Liver (tissue), 9 donors: ENCODE results near the gene PARVB. TPM values are rescaled to one million over a fixed set of nuclear protein-coding genes. Genes with fewer than 3 reads are reported as not detected.

ENCODE experiments used
- DNase-seq: peaks from one replicate; pipeline ENCODE4 v3.0.0-alpha.2; 2017; ENCODE audit warnings: low spot score
- H3K27ac ChIP-seq, 2 donors: one replicate each; pipeline ENCODE4 v1.7.0; 2013; ENCODE audit warnings: inconsistent platforms in 2 of 2, low read length in 2 of 2, control low read depth in 1 of 2, low read depth in 1 of 2, mild to moderate bottlenecking in 1 of 2
- H3K27me3 ChIP-seq, 4 donors: one replicate each; pipeline versions ENCODE4 v1.6.1 to v1.7.0; 2013; ENCODE audit warnings: low read length in 3 of 4, inconsistent platforms in 1 of 4, mild to moderate bottlenecking in 1 of 4, moderate library complexity in 1 of 4; ENCODE audit not compliant: control insufficient read depth in 4 of 4, insufficient read depth in 4 of 4
- H3K36me3 ChIP-seq, 4 donors: one replicate each; pipeline versions ENCODE4 v1.6.1 to v1.7.0; 2013; ENCODE audit warnings: low read length in 3 of 4, mild to moderate bottlenecking in 3 of 4, low read depth in 1 of 4, moderate library complexity in 1 of 4; ENCODE audit not compliant: control insufficient read depth in 4 of 4, insufficient read depth in 3 of 4
- H3K4me1 ChIP-seq, 4 donors: one replicate each; pipeline versions ENCODE4 v1.6.1 to v1.7.0; 2013; ENCODE audit warnings: low read length in 3 of 4, mild to moderate bottlenecking in 3 of 4, moderate library complexity in 1 of 4; ENCODE audit not compliant: control insufficient read depth in 4 of 4, insufficient read depth in 4 of 4
- H3K4me3 ChIP-seq, 3 donors: one replicate each; pipeline versions ENCODE4 v1.6.1 to v1.7.0; 2013; ENCODE audit warnings: low read length in 3 of 3, control low read depth in 1 of 3, low read depth in 1 of 3, mild to moderate bottlenecking in 1 of 3
- H3K9ac ChIP-seq, 2 donors: one replicate each; pipeline ENCODE4 v1.7.0; 2013; ENCODE audit warnings: low read length in 2 of 2, mild to moderate bottlenecking in 2 of 2, moderate library complexity in 2 of 2, control low read depth in 1 of 2, low read depth in 1 of 2
- H3K9me3 ChIP-seq, 4 donors: one replicate each; pipeline versions ENCODE4 v1.6.1 to v1.7.0; 2013; ENCODE audit warnings: low read length in 3 of 4; ENCODE audit not compliant: control insufficient read depth in 4 of 4
- ATF3 ChIP-seq: IDR thresholded peaks from 2 replicates; pipeline ENCODE4 v1.6.1; 2016; ENCODE audit warnings: antibody characterized with exemption
- CTCF ChIP-seq: fragments of 150-350 bp; IDR thresholded peaks from 2 replicates; pipeline ENCODE4 v1.5.1; 2017; ENCODE audit warnings: improper control_type of control experiment, low read depth, low read length; ENCODE audit not compliant: missing input control
- EGR1 ChIP-seq, 2 donors: IDR thresholded peaks; 2 replicates each; pipeline ENCODE4 v1.6.1; 2016 to 2018; ENCODE audit warnings: antibody characterized with exemption in 2 of 2, low read depth in 2 of 2
- FOXA1 ChIP-seq: IDR thresholded peaks from 2 replicates; pipeline ENCODE4 v1.6.1; 2016; ENCODE audit warnings: antibody characterized with exemption
- FOXA2 ChIP-seq: IDR thresholded peaks from 2 replicates; pipeline ENCODE4 v1.6.1; 2016; ENCODE audit warnings: antibody characterized with exemption
- GABPA ChIP-seq, 2 donors: IDR thresholded peaks in 1 of 2; conservative IDR thresholded peaks in 1 of 2; 2 replicates each; pipeline ENCODE4 v1.6.1; 2016; ENCODE audit warnings: antibody characterized with exemption in 2 of 2, mild to moderate bottlenecking in 1 of 2, moderate library complexity in 1 of 2
- HNF4A ChIP-seq, 2 donors: conservative IDR thresholded peaks; 2 replicates each; pipeline ENCODE4 v1.6.1; 2016; ENCODE audit warnings: antibody characterized with exemption in 2 of 2, mild to moderate bottlenecking in 2 of 2
- HNF4G ChIP-seq: IDR thresholded peaks from 2 replicates; pipeline ENCODE4 v1.6.1; 2016; ENCODE audit warnings: antibody characterized with exemption
- JUND ChIP-seq, 2 donors: IDR thresholded peaks; 2 replicates each; pipeline ENCODE4 v1.6.1; 2016; ENCODE audit warnings: antibody characterized with exemption in 2 of 2
- MAX ChIP-seq: IDR thresholded peaks from 2 replicates; pipeline ENCODE4 v1.6.1; 2016; ENCODE audit warnings: antibody characterized with exemption
- NR2F2 ChIP-seq: IDR thresholded peaks from 2 replicates; pipeline ENCODE4 v1.6.1; 2016; ENCODE audit warnings: antibody characterized with exemption
- RAD21 ChIP-seq, 2 donors: IDR thresholded peaks; 2 replicates each; pipeline ENCODE4 v1.6.1; 2016; ENCODE audit warnings: antibody characterized with exemption in 2 of 2, mild to moderate bottlenecking in 2 of 2
- REST ChIP-seq: IDR thresholded peaks from 2 replicates; pipeline ENCODE4 v1.6.1; 2016; ENCODE audit warnings: antibody characterized with exemption, mild to moderate bottlenecking
- RXRA ChIP-seq, 2 donors: IDR thresholded peaks; 2 replicates each; pipeline ENCODE4 v1.6.1; 2017 to 2018; ENCODE audit warnings: antibody characterized with exemption in 2 of 2, mild to moderate bottlenecking in 1 of 2
- SP1 ChIP-seq: IDR thresholded peaks from 2 replicates; pipeline ENCODE4 v1.6.1; 2018; ENCODE audit warnings: antibody characterized with exemption, mild to moderate bottlenecking
- TAF1 ChIP-seq: conservative IDR thresholded peaks from 2 replicates; pipeline ENCODE4 v1.6.1; 2016; ENCODE audit warnings: antibody characterized with exemption, mild to moderate bottlenecking
- YY1 ChIP-seq: IDR thresholded peaks from 2 replicates; pipeline ENCODE4 v1.6.1; 2016; ENCODE audit warnings: antibody characterized with exemption, mild to moderate bottlenecking
- ZBTB33 ChIP-seq: IDR thresholded peaks from 2 replicates; pipeline ENCODE4 v1.6.1; 2016; ENCODE audit warnings: antibody characterized with exemption
- WGBS: extraction: QIAGEN DNeasy Blood & Tissue Kit; methylation state at CpG from one replicate; pipeline ENCODE4 v1.1.7; 2013; 5-methylcytosine and 5-hydroxymethylcytosine counted together
- polyA plus RNA-seq, 2 donors: library from polyadenylated mRNA; stranded (reverse) in 1 of 2; unstranded in 1 of 2; fragments of 200-250 nt in 1 of 2; fragments of >200 nt in 1 of 2; fragmentation: Nextera tagmentation in 1 of 2; extraction: Ambion mirVana in 1 of 2; gene quantifications; one replicate each; pipeline versions ENCODE4 v1.2.1 to v1.2.3, GENCODE V29; 2013 to 2015
- total RNA-seq, 2 donors: library from RNA; depleted of rRNA; stranded (reverse); fragments of >200 nt; gene quantifications; one replicate each; pipeline ENCODE4 v1.2.3, GENCODE V29; 2014
- donor health status: healthy.
- donor health status: healthy.
- donor health status: healthy.
- donor health status: healthy.
- donor health status: healthy.

The PARVB gene
- total and polyA plus RNA-seq, 4 donors, result 3.2 to 55.5 (median 17.7) TPM

GRCh38 chr22:44116755-44117684, 92.9 kb downstream of the PARVB start:
- H3K9me3 ChIP-seq, result no peaks in the 10 kb centered on the region
- 89% methylated on average over 16 of the region's 16 CpGs for WGBS
- H3K9ac ChIP-seq, result no peak overlapping the region
- DNase-seq, result no peak
- H3K4me1 ChIP-seq, result no peaks in the 10 kb centered on the region
- H3K27me3 ChIP-seq, result no peaks in the 10 kb centered on the region
- H3K27ac ChIP-seq, result no peak overlapping the region
- TF ChIP-seq CTCF, result no peak
- no peak for TF ChIP-seq ATF3
- no peak for TF ChIP-seq GABPA (IDR thresholded peaks at IDR 0.05 in 1 of 2, conservative IDR thresholded peaks at IDR 0.05 in 1 of 2)
- TF ChIP-seq ZBTB33, result no peak
- TF ChIP-seq HNF4A (conservative IDR thresholded peaks at IDR 0.05), result no peak
- peaks cover 0 to 2% (median under 1%) of the 10 kb centered on the region in 4 donors for H3K36me3 ChIP-seq
- no peak overlapping the region for H3K4me3 ChIP-seq

GRCh38 chr22:44117746-44118145, 93.6 kb downstream of the PARVB start:
- 85% methylated on average over 3 of the region's 3 CpGs for WGBS

More at GRCh38 chr22:44117746-44118145, 93.6 kb downstream of the PARVB start:
- Histone ChIP-seq H3K9ac (no peak overlapping the region), H3K27ac (no peak overlapping the region), H3K4me3 (no peak overlapping the region), H3K9me3 (no peaks in the 10 kb centered on the region), H3K36me3 (peaks cover 0 to 2% (median 0%) of the 10 kb centered on the region in 4 donors), H3K4me1 (no peaks in the 10 kb centered on the region), H3K27me3 (no peaks in the 10 kb centered on the region)
- TF ChIP-seq TAF1 (no peak), MAX (no peak), EGR1 (IDR thresholded peaks at IDR 0.05; ENCODE audit: low read depth in 2 of 2) (no peak), HNF4G (no peak), ZBTB33 (no peak), HNF4A (conservative IDR thresholded peaks at IDR 0.05) (no peak), YY1 (no peak), CTCF (no peak), GABPA (IDR thresholded peaks at IDR 0.05 in 1 of 2, conservative IDR thresholded peaks at IDR 0.05 in 1 of 2) (no peak), ATF3 (no peak), FOXA2 (no peak), NR2F2 (no peak), REST (no peak), RXRA (IDR thresholded peaks at IDR 0.05) (no peak), JUND (IDR thresholded peaks at IDR 0.05) (no peak), FOXA1 (no peak), RAD21 (IDR thresholded peaks at IDR 0.05) (no peak), SP1 (no peak)
- no peak for DNase-seq
